ENCODE data around the gene RPTOR.

DNA sequence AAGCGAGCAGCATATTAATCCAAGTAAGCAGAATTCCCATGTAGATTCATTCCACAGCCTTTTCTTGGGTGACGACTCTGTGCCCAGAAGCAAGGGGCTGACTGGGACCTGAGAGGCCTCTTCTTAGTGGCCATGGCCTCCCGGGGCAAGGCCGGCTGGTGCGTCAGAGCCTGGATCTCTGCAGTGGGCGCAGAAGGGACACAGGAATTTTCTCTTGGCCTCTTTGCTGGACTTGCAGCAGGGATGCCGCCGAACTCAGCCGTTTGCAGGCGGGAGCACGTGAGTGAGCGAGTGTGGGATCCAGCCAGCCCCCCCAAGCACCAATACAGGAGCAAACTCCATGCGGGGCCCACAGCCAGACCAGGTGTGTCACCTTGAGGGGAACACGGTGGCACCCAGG lies 151.8 kb downstream of the RPTOR start:
- TF ChIP-seq, protein P1, sequence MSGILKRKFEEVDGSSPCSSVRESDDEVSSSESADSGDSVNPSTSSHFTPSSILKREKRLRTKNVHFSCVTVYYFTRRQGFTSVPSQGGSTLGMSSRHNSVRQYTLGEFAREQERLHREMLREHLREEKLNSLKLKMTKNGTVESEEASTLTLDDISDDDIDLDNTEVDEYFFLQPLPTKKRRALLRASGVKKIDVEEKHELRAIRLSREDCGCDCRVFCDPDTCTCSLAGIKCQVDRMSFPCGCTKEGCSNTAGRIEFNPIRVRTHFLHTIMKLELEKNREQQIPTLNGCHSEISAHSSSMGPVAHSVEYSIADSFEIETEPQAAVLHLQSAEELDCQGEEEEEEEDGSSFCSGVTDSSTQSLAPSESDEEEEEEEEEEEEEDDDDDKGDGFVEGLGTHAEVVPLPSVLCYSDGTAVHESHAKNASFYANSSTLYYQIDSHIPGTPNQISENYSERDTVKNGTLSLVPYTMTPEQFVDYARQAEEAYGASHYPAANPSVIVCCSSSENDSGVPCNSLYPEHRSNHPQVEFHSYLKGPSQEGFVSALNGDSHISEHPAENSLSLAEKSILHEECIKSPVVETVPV (CRISPR knock-in tag; IDR thresholded peaks at IDR 0.05), result no peak
- TF ChIP-seq GLIS3 (CRISPR knock-in tag; IDR thresholded peaks at IDR 0.05) (no peak), ZC3H10 (CRISPR knock-in tag; IDR thresholded peaks at IDR 0.05) (no peak), ZFP3 (CRISPR knock-in tag; IDR thresholded peaks at IDR 0.05) (no peak), ZNF565 (CRISPR knock-in tag; conservative IDR thresholded peaks at IDR 0.05; ENCODE audit: low read depth) (no peak), TOX (CRISPR knock-in tag; IDR thresholded peaks at IDR 0.05; ENCODE audit: borderline replicate concordance) (no peak)
- TF ChIP-seq, protein P2, sequence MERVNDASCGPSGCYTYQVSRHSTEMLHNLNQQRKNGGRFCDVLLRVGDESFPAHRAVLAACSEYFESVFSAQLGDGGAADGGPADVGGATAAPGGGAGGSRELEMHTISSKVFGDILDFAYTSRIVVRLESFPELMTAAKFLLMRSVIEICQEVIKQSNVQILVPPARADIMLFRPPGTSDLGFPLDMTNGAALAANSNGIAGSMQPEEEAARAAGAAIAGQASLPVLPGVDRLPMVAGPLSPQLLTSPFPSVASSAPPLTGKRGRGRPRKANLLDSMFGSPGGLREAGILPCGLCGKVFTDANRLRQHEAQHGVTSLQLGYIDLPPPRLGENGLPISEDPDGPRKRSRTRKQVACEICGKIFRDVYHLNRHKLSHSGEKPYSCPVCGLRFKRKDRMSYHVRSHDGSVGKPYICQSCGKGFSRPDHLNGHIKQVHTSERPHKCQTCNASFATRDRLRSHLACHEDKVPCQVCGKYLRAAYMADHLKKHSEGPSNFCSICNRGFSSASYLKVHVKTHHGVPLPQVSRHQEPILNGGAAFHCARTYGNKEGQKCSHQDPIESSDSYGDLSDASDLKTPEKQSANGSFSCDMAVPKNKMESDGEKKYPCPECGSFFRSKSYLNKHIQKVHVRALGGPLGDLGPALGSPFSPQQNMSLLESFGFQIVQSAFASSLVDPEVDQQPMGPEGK (CRISPR knock-in tag; IDR thresholded peaks at IDR 0.05; ENCODE audit: borderline replicate concordance), result no peak
- TF ChIP-seq, protein P3, sequence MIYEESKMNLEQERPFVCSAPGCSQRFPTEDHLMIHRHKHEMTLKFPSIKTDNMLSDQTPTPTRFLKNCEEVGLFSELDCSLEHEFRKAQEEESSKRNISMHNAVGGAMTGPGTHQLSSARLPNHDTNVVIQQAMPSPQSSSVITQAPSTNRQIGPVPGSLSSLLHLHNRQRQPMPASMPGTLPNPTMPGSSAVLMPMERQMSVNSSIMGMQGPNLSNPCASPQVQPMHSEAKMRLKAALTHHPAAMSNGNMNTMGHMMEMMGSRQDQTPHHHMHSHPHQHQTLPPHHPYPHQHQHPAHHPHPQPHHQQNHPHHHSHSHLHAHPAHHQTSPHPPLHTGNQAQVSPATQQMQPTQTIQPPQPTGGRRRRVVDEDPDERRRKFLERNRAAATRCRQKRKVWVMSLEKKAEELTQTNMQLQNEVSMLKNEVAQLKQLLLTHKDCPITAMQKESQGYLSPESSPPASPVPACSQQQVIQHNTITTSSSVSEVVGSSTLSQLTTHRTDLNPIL (CRISPR knock-in tag; IDR thresholded peaks at IDR 0.05; ENCODE audit: low read depth), result no peak

Measured in SK-N-SH treated with all-trans-retinoic acid at 6 μM for 48 hours (cell line).